Ammon's horn (tissue), 1 donor: ENCODE results near the gene SIRPA.

ENCODE experiments used
- DNase-seq: peaks from one replicate; pipeline ENCODE4 v3.0.0-alpha.2; 2016; ENCODE audit warnings: low spot score

SIRPA gene

GRCh38 chr20:1894951-1895673, at the start of gene SIRPA:
Gene SIRPA (plus strand): TSS chr20:1895407. CDS start chr20:1895448, 41 bp downstream.
- peak; percentile 87 for DNase-seq

GRCh38 chr20:1845701-1846100, 49.5 kb upstream of the SIRPA start:
- no peak for DNase-seq

GRCh38 chr20:1846341-1846740, 48.9 kb upstream of the SIRPA start:
- DNase-seq, result no peak

DNA sequence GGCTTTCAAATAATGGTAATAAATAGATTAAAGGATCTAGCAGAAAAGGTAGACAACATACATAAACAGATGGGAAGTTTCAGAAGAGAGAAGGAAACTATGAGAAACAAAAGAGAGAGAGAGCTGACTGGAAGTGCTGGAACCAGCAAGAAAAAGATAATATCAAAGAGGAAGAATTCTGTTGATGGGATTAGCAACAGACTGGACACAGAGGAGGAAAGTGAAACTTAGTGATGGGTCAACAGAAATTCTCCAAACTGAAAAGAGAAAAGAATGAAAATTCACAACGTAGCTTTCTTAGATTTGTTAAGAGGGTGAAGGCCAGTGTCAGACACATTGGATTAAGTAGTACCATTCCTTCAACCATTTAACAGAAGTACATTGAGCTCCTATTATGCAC, 48.3 kb upstream of the SIRPA start:
- DNase-seq, result no peak

DNA sequence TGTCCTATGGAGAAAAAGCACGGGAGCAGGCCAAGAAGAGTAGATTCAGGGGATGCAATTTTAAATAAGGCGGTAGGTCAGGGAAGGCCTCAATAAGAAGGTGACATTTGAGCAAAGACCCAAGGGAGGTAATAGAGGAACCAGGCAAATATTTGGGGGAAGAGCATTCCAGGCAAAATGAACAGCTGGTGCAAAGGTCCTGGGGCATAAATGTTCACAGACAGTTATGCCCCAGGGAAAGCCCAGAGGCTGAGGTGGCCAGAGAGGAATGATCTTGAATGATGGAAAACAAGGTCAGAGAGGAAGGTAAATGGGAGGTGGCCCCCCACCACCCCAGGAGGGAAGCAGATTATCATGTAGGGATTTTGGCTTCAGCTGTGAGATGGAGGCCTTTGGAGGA, 47.4 kb upstream of the SIRPA start:
- DNase-seq, result no peak

DNA sequence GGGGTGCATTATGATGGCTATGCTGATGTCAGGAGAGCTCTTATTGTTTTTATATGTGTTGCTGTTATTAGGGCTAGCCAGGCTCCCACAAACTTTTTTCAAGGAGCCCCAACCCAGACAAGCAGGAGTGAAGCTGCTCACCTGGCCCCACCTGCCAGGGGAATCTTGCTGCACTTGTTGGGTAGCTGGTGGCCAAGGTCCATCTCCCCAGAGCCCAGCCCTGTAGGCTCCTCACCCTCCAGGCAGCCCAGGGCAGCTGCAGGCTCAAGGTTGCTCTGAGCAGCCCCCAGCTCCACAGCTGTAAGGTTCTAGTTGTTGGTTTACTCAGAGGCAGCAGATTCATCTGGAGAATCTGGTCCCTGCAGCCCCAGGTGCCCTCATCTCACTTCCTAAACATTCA, 46.8 kb upstream of the SIRPA start:
- DNase-seq, result no peak

- no peak for DNase-seq
Observed at GRCh38 chr20:1851396-1851795, 43.8 kb upstream of the SIRPA start.

GRCh38 chr20:1853473-1853872, 41.7 kb upstream of the SIRPA start:
- DNase-seq, result no peak

GRCh38 chr20:1854246-1854645, 41.0 kb upstream of the SIRPA start:
- DNase-seq, result no peak

- no peak for DNase-seq
Observed at GRCh38 chr20:1855109-1855508, 40.1 kb upstream of the SIRPA start.

- no peak for DNase-seq
Observed at GRCh38 chr20:1855690-1856089, 39.5 kb upstream of the SIRPA start.

DNA sequence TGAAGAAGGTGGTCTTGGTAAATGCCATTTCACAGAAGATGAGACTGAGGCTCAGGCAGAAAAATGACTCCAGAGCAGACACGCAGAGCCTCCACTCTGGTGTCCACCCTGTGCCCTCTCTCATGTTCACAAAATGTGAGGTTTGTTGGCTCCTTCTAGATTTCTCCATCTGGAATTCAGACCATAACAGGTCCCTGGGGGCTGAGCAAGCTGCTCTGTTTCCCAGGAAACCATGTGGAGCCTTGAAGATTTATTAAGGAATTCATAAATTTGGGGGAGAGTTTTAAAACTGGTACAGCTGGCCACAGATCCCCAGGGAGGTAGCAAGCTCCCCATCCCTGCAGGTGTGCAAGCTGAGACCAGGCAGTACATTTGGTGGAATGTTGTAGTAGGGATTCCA, 38.8 kb upstream of the SIRPA start:
- no peak for DNase-seq

DNA sequence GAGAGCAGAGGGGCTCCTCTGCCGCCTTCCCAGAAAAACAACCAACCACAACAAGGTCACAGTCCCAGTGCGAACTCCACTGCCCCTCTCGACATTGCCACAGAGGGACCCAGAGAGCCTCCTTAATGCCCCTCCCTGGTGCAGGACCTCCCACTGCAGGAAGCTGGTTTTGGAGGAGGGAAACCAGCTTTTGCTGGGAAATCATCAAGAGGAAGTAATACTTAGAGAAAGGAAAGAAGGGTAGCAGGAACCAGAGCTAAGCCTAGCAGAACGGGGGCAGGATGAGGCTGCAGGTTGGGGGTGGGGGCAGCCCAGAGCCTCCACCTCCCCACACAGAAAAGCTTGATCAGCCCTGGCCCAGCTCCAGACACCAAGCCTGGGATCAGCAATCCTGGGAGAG, 37.7 kb upstream of the SIRPA start:
- no peak for DNase-seq

DNA sequence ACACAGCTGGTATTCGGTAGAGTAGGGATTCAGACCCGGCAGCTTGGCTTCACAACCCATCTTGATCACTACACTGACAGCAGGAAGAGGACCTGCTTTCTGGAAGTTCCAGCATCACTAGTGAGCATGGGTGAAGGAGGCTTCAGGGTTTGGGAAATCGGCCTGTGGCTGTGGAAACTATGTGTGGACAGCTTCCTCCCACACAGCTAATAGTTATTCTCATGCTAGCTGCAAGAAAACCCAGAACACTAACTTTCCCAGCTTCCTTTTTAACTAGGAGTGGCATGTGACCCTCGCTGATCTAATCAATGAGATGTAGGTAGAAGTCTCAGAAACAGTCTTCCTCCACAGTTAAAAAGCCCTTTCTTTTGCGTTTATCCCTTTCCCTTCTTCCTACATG, 36.3 kb upstream of the SIRPA start:
- no peak for DNase-seq

DNA sequence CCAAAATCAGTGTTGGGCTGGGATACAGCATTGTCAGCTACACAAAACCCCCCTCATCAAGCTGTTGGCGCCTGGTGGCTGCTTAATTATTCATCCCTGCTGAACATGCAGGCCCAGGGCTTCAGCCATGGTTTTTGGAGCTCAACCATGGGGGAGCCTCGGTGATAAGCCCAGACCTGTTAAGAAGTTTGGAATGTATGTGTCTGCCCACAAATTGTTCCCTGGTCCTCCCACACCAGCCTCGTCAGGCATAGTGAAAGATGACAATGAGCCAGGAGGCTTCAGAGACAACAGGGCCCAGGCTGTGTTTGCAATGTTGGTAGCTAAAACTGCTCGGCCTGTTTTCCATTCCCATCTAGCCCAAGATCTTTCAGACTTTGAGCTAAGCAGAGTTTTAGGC, 34.8 kb upstream of the SIRPA start:
- DNase-seq, result no peak

- no peak for DNase-seq
Observed at GRCh38 chr20:1861347-1861976, 33.7 kb upstream of the SIRPA start.

DNA sequence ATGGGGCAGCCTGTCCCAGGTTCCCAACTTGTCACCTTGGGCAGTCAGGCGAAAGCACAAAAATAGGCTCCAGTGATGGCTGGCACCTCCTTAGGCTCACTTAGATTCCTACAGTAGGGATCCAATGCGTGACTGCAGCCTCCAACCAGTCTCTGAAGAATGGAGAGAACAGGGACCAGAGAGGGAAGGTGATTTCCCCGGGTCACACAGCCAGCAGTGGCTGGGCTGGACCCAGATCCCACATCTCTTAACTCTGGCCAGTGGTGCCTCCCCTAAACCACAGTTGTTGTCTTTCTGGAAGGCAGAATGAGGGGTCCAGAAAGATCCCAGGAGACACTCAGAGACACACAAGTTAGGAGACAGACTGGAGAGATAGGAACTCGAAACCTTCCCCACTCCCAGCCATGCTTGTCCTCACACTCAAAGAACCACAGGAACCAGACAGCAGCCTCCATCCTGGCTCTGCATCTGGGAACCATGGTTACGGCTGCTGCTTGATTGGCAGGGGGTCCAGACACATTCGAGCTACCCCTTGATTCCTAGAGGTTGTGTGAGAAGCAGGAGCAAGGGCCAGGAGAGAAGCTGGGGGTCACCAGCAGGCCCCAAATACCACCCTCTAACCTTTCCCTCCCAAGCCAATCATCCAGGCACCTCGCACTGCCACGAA, 33.1 kb upstream of the SIRPA start:
- DNase-seq, result no peak

DNA sequence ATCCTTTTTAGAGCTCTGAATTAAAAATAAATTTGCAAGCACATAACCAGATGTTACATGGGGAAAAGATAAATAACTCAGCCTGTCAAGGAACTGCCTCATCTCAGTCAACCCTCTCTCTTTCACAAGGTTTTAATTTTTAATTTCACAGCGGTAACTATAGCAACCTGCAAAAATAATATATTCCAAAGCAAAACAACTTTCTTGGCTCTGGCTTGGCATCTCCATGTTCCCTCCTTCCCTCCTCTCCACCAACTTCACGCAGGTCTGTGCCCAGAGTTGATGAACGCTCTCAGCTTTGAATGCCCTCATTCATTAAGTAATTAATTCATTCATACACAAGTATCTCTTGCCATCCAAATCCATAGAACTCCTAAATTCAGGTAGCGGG, 32.5 kb upstream of the SIRPA start:
- peak; percentile 57 for DNase-seq

GRCh38 chr20:1863296-1863695, 31.9 kb upstream of the SIRPA start:
- no peak for DNase-seq

GRCh38 chr20:1866834-1867233, 28.4 kb upstream of the SIRPA start:
- DNase-seq, result no peak

- no peak for DNase-seq
Observed at GRCh38 chr20:1867495-1868260, 27.5 kb upstream of the SIRPA start.

DNA sequence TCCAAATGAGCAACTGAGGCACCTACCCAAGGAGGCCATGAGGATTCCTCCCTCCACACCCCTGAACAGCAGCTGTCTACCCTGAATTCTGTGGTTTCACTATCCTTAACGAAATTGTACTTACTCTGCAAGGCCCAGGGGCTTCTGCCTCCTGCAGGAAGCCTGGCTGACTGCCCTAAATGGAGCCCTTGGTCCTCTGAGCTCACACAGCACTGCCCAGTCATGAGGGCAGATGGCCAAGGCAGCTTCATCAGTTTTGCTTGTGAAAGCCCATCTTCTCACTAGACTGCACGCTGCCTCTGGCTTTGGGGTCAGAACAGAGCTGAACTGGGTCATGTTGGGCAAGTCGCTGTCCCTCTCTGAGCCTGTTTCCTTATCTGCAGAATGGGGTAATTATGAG, 26.4 kb upstream of the SIRPA start:
- DNase-seq, result no peak

GRCh38 chr20:1870323-1870722, 24.9 kb upstream of the SIRPA start:
- DNase-seq, result no peak
